K562 (cell line): ENCODE results near the gene DTNB. TPM values are rescaled to one million over a fixed set of nuclear protein-coding genes. Genes with fewer than 3 reads are reported as not detected.

Source experiments
- BRD9 ChIP-seq: fragments of 450-650 bp; IDR thresholded peaks from 2 replicates; pipeline ENCODE4 v1.6.1; 2018; ENCODE audit warnings: low read depth; ENCODE audit not compliant: partially characterized antibody
- CBFA2T2 ChIP-seq: fragments of 450-650 bp; conservative IDR thresholded peaks from 2 replicates; pipeline ENCODE4 v1.6.1; 2017; ENCODE audit warnings: mild to moderate bottlenecking
- DDX20 ChIP-seq: fragments of 450-650 bp; IDR thresholded peaks from 2 replicates; pipeline ENCODE4 v1.6.1; 2016; ENCODE audit warnings: missing genetic modification characterization, low read depth, mild to moderate bottlenecking, missing compliant biosample characterization, moderate library complexity
- DEAF1 ChIP-seq: fragments of 450-650 bp; formaldehyde crosslinking; IDR thresholded peaks from 2 replicates; pipeline ENCODE4 v1.4.0; 2020; ENCODE audit warnings: mild to moderate bottlenecking, moderate library complexity
- GATA2 ChIP-seq: sonication (generic); formaldehyde crosslinking; IDR thresholded peaks from 2 replicates; pipeline ENCODE4 v1.4.0; 2020; ENCODE audit warnings: mild to moderate bottlenecking, missing genetic modification reagents
- GTF2B ChIP-seq: IDR thresholded peaks from 2 replicates; pipeline ENCODE4 v1.6.1; 2011; ENCODE audit not compliant: insufficient read length; ENCODE audit errors: extremely low read depth
- HES1 ChIP-seq: fragments of 450-650 bp; IDR thresholded peaks from 2 replicates; pipeline ENCODE4 v1.6.1; 2016; ENCODE audit warnings: low read depth, mild to moderate bottlenecking, moderate library complexity
- HSF4 ChIP-seq: fragments of 250-450 bp; sonication (Bioruptor Pico); IDR thresholded peaks from 2 replicates; pipeline ENCODE4 v2.1.2; 2022; ENCODE audit warnings: mild to moderate bottlenecking, moderate library complexity, borderline replicate concordance
- KDM1A ChIP-seq, 2 experiments: fragments of 450-650 bp; IDR thresholded peaks; 2 replicates each; pipeline ENCODE4 v1.6.1; 2016; ENCODE audit warnings: mild to moderate bottlenecking in 2 of 2
- NR2C1 ChIP-seq, 2 experiments: fragments of 450-650 bp; IDR thresholded peaks; 2 replicates each; pipeline ENCODE4 v1.6.1; 2017; ENCODE audit warnings: mild to moderate bottlenecking in 2 of 2, antibody characterized with exemption in 1 of 2, inconsistent platforms in 1 of 2, missing compliant biosample characterization in 1 of 2, missing genetic modification characterization in 1 of 2
- PCBP2 ChIP-seq: fragments of 200-400 bp; formaldehyde crosslinking; IDR thresholded peaks from 2 replicates; pipeline ENCODE4 v1.6.1; 2018; ENCODE audit warnings: low read length, low read depth, mild to moderate bottlenecking, moderate library complexity; ENCODE audit not compliant: poor library complexity, severe bottlenecking
- RAD51 ChIP-seq: fragments of 450-650 bp; IDR thresholded peaks from 2 replicates; pipeline ENCODE4 v1.7.1; 2016; ENCODE audit warnings: low read depth, mild to moderate bottlenecking, borderline replicate concordance
- THAP12 ChIP-seq: fragments of 250-450 bp; sonication (Bioruptor Pico); IDR thresholded peaks from 2 replicates; pipeline ENCODE4 v1.9.0; 2021; ENCODE audit warnings: mild to moderate bottlenecking, inconsistent platforms
- ZC3H4 ChIP-seq: sonication (generic); formaldehyde crosslinking; IDR thresholded peaks from 2 replicates; pipeline ENCODE4 v1.9.0; 2021; ENCODE audit warnings: missing genetic modification reagents, borderline replicate concordance
- ZNF23 ChIP-seq: fragments of 250-450 bp; sonication (Bioruptor Pico); IDR thresholded peaks from 2 replicates; pipeline ENCODE4 v1.4.0; 2020; ENCODE audit warnings: mild to moderate bottlenecking
- ZNF280B ChIP-seq: fragments of 250-450 bp; sonication (Bioruptor Pico); IDR thresholded peaks from 2 replicates; pipeline ENCODE4 v1.5.1; 2021; ENCODE audit warnings: mild to moderate bottlenecking
- ZNF699 ChIP-seq: fragments of 250-450 bp; sonication (Bioruptor Pico); IDR thresholded peaks from 2 replicates; pipeline ENCODE4 v1.8.0; 2021; ENCODE audit warnings: mild to moderate bottlenecking, moderate library complexity; ENCODE audit not compliant: insufficient replicate concordance
- polyA plus RNA-seq, 8 experiments: library from polyadenylated mRNA; depleted of rRNA in 4 of 8; stranded (reverse) in 5 of 8; unstranded in 3 of 8; fragments of >200 nt; fragmentation: Nextera tagmentation in 2 of 8; fragmentation: Illumina TruSeq in 1 of 8; extraction: Ambion mirVana in 2 of 8; extraction: Trizol in 1 of 8; gene quantifications; 2 replicates each; pipeline versions ENCODE4 v1.2.1 to v1.2.3, GENCODE V29; 2011 to 2014; ENCODE audit warnings: inconsistent platforms in 1 of 8, missing spikeins in 1 of 8
- total RNA-seq, 7 experiments: library from RNA; depleted of rRNA in 6 of 7; stranded (reverse); fragments of >200 nt in 6 of 7; fragmentation: Illumina TruSeq in 2 of 7; extraction: Trizol in 2 of 7; gene quantifications; 2 replicates each; pipeline versions ENCODE4 v1.2.1 to v1.2.3, GENCODE V29; 2011 to 2021; ENCODE audit warnings: low replicate concordance in 1 of 7

DTNB gene
- total and polyA plus RNA-seq, 9 of the 15 experiments (the other 6 are each of a cell fraction or from before 2014, with no cell fraction given) = 0.18 to 2.0 (median 0.77) TPM; not detected in 2

- TF ChIP-seq DEAF1 (CRISPR knock-in tag) = no peak
- TF ChIP-seq THAP12 (CRISPR knock-in tag) = no peak
- no peak for TF ChIP-seq GATA2 (CRISPR knock-in tag)
- no peak for TF ChIP-seq PCBP2
- TF ChIP-seq NR2C1 (IDR thresholded peaks at IDR 0.05) = no peak
- TF ChIP-seq NR2C1 (tag; IDR thresholded peaks at IDR 0.05) = no peak
- TF ChIP-seq BRD9 = no peak
- no peak for TF ChIP-seq CBFA2T2
- no peak for TF ChIP-seq ZNF699 (CRISPR knock-in tag)
- no peak for TF ChIP-seq HES1
- TF ChIP-seq HSF4 = no peak
- no peak for TF ChIP-seq ZNF23
- no peak for TF ChIP-seq ZC3H4 (CRISPR knock-in tag)
- TF ChIP-seq DDX20 (tag) = no peak
- TF ChIP-seq KDM1A (IDR thresholded peaks at IDR 0.05) = no peak
- no peak for TF ChIP-seq ZNF280B (CRISPR knock-in tag)
- no peak for TF ChIP-seq RAD51
- no peak for TF ChIP-seq GTF2B
These were observed 71.0 kb downstream of the DTNB start (continued) for GRCh38 chr2:25602333-25602723.
